Type B pancreatic cell (in vitro differentiated cells): ENCODE data around the gene UBE2Q2. TPM values are rescaled to one million over a fixed set of nuclear protein-coding genes. Genes with fewer than 3 reads are reported as not detected.

ENCODE experiments used
- DNase-seq: peaks from one replicate; pipeline ENCODE4 v3.0.0; 2021; ENCODE audit warnings: mixed read lengths; ENCODE audit not compliant: unreplicated experiment; ENCODE audit errors: extremely low spot score
- H3K27ac Mint-ChIP-seq: 2 replicates; pipeline ENCODE4 v1.8.0; 2021; ENCODE audit warnings: mild to moderate bottlenecking, mixed read lengths
- H3K27me3 Mint-ChIP-seq: 2 replicates; pipeline ENCODE4 v1.8.0; 2021; ENCODE audit warnings: mixed read lengths
- H3K36me3 Mint-ChIP-seq: 2 replicates; pipeline ENCODE4 v1.8.0; 2021; ENCODE audit warnings: mixed read lengths
- H3K4me1 Mint-ChIP-seq: one replicate; pipeline ENCODE4 v1.8.0; 2021; ENCODE audit warnings: mixed read lengths; ENCODE audit not compliant: unreplicated experiment
- H3K4me3 Mint-ChIP-seq: 2 replicates; pipeline ENCODE4 v1.8.0; 2021; ENCODE audit warnings: mild to moderate bottlenecking, mixed read lengths
- H3K9me3 Mint-ChIP-seq: 2 replicates; pipeline ENCODE4 v1.8.0; 2021; ENCODE audit warnings: mixed read lengths
- CTCF ChIP-seq: fragments of 200-600 bp; sonication (generic); conservative IDR thresholded peaks from 2 replicates; pipeline ENCODE4 v1.5.0; 2021; ENCODE audit warnings: antibody characterized with exemption, mild to moderate bottlenecking
- total RNA-seq: library from RNA; stranded (reverse); gene quantifications from 2 replicates; pipeline ENCODE4 v1.2.1, GENCODE V29; 2021; ENCODE audit warnings: low replicate concordance

UBE2Q2 gene
- total RNA-seq, 1 donor from 2014 or later = 31.3 TPM

- Mint-ChIP-seq H3K27ac (no peak overlapping the region), H3K9me3 (no peaks in the 10 kb centered on the region), H3K36me3 (peaks cover 21% of the 10 kb centered on the region), H3K27me3 (no peaks in the 10 kb centered on the region), H3K4me3 (no peak overlapping the region), H3K4me1 (peaks cover 15% of the 10 kb centered on the region)
- DNase-seq = no peak
- TF ChIP-seq CTCF = no peak
Measured at GRCh38 chr15:75927601-75928000, 84.4 kb downstream of the UBE2Q2 start.

GRCh38 chr15:75928680-75929608 is 85.7 kb downstream of the UBE2Q2 start:
- H3K27ac Mint-ChIP-seq = peak overlapping the region; percentile 16

GRCh38 chr15:75929799-75930565 is 86.7 kb downstream of the UBE2Q2 start:
- Mint-ChIP-seq H3K27ac (no peak overlapping the region), H3K9me3 (no peaks in the 10 kb centered on the region), H3K36me3 (peaks cover 25% of the 10 kb centered on the region), H3K4me3 (no peak overlapping the region), H3K4me1 (peaks cover 15% of the 10 kb centered on the region), H3K27me3 (no peaks in the 10 kb centered on the region)
- TF ChIP-seq CTCF = no peak
- DNase-seq = no peak

More at GRCh38 chr15:75928680-75929608, 85.7 kb downstream of the UBE2Q2 start:
- no peaks in the 10 kb centered on the region for H3K27me3 Mint-ChIP-seq
- peaks cover 15% of the 10 kb centered on the region for H3K4me1 Mint-ChIP-seq
- peak; percentile 59 for TF ChIP-seq CTCF
- H3K36me3 Mint-ChIP-seq = peaks cover 23% of the 10 kb centered on the region
- no peak for DNase-seq
- H3K4me3 Mint-ChIP-seq = no peak overlapping the region
- no peaks in the 10 kb centered on the region for H3K9me3 Mint-ChIP-seq

- no peak for DNase-seq
- peaks cover 15% of the 10 kb centered on the region for H3K4me1 Mint-ChIP-seq
- no peak overlapping the region for H3K27ac Mint-ChIP-seq
- H3K9me3 Mint-ChIP-seq = no peaks in the 10 kb centered on the region
- H3K4me3 Mint-ChIP-seq = no peak overlapping the region
- H3K36me3 Mint-ChIP-seq = peaks cover 30% of the 10 kb centered on the region
- no peaks in the 10 kb centered on the region for H3K27me3 Mint-ChIP-seq
- no peak for TF ChIP-seq CTCF
Measured at GRCh38 chr15:75930866-75931265, 87.6 kb downstream of the UBE2Q2 start.

GRCh38 chr15:75942464-75942863 is 99.2 kb downstream of the UBE2Q2 start:
- Mint-ChIP-seq H3K27me3 (no peaks in the 10 kb centered on the region), H3K9me3 (peaks cover 5% of the 10 kb centered on the region), H3K4me3 (no peak overlapping the region), H3K27ac (no peak overlapping the region), H3K36me3 (peaks cover 23% of the 10 kb centered on the region), H3K4me1 (no peaks in the 10 kb centered on the region)
- DNase-seq = no peak
- TF ChIP-seq CTCF = no peak
